GM12878 (cell line): ENCODE results near the gene CCDC6. TPM values are rescaled to one million over a fixed set of nuclear protein-coding genes. Genes with fewer than 3 reads are reported as not detected.

Experiments
- ATAC-seq: fragments of 200-7000 bp; cut with Tn5 transposase; 3 replicates; pipeline ENCODE4 v1.9.1; 2020; ENCODE audit warnings: mild to moderate bottlenecking, moderate library complexity
- BruUV-seq: library from RNA; stranded (reverse); fragments of 400-500 nt; replicated peaks from 2 replicates; lab custom pipeline; 2021; lab: Mats Ljungman, UMichigan
- CTCF ChIA-PET: fragments of 300-600 bp; sonication (Branson Sonifier 250); formaldehyde crosslinking; extraction: SDS; loops from one replicate; lab custom pipeline; 2021; ENCODE audit warnings: inconsistent platforms; lab: Yijun Ruan, JAX
- POLR2A ChIA-PET: fragments of 350-600 bp; formaldehyde crosslinking; extraction: SDS; loops from one replicate; lab custom pipeline; 2021; ENCODE audit warnings: inconsistent platforms; lab: Charles Lee
- RAD21 ChIA-PET: fragments of 300-600 bp; sonication (Branson Sonifier 250); formaldehyde crosslinking; loops from one replicate; lab custom pipeline; 2023; ENCODE audit warnings: antibody characterized with exemption; ENCODE audit not compliant: unreplicated experiment; lab: Charles Lee
- SMC1A ChIA-PET: fragments of 300-600 bp; sonication (Branson Sonifier 250); formaldehyde crosslinking; loops from one replicate; lab custom pipeline; 2023; ENCODE audit not compliant: unreplicated experiment, uncharacterized antibody; lab: Charles Lee
- DNase-seq: peaks from one replicate; pipeline ENCODE4 v3.0.0-alpha.2; 2011; ENCODE audit warnings: low read depth, low spot score
- FAIRE-seq: peaks from 3 replicates; lab custom pipeline; 2011; peaks lifted over from hg19 to GRCh38; lab: Jason Lieb, UNC
- H2AFZ ChIP-seq: 2 replicates; pipeline ENCODE4 v1.6.0; 2011; ENCODE audit warnings: low read depth, low read length, control low read depth; ENCODE audit not compliant: control insufficient read depth
- H3K27ac ChIP-seq: 2 replicates; pipeline ENCODE4 v1.5.1; 2011; ENCODE audit warnings: control low read depth; ENCODE audit not compliant: control insufficient read depth, insufficient read depth
- H3K27me3 ChIP-seq, 2 experiments: replicated peaks in 1 of 2; 2 replicates each; pipeline versions ENCODE4 v1.6.0 to v1.6.1; 2011; ENCODE audit warnings: low read length in 1 of 2; ENCODE audit not compliant: control insufficient read depth in 2 of 2, insufficient read depth in 2 of 2
- H3K36me3 ChIP-seq, 2 experiments: 2 replicates each; pipeline ENCODE4 v1.5.1; 2011; ENCODE audit warnings: low read length in 1 of 2; ENCODE audit not compliant: control insufficient read depth in 2 of 2, insufficient read depth in 2 of 2
- H3K4me1 ChIP-seq: 2 replicates; pipeline ENCODE4 v1.6.1; 2011; ENCODE audit warnings: mild to moderate bottlenecking, low read length, moderate library complexity, mixed read lengths; ENCODE audit not compliant: control insufficient read depth, insufficient read depth
- H3K4me2 ChIP-seq: 2 replicates; pipeline ENCODE4 v1.6.0; 2011; ENCODE audit warnings: control low read depth; ENCODE audit not compliant: control insufficient read depth, insufficient read depth
- H3K4me3 ChIP-seq: fragments of 200-600 bp; sonication (generic); 2 replicates; pipeline ENCODE4 v1.5.1; 2016
- H3K79me2 ChIP-seq: 2 replicates; pipeline ENCODE4 v1.6.0; 2011; ENCODE audit warnings: low read length; ENCODE audit not compliant: control insufficient read depth, insufficient read depth
- H3K9ac ChIP-seq: 2 replicates; pipeline ENCODE4 v1.8.0; 2011; ENCODE audit warnings: low read length, control low read depth, mixed read lengths; ENCODE audit not compliant: control insufficient read depth, insufficient read depth
- H3K9me3 ChIP-seq: replicated peaks from 3 replicates; pipeline ENCODE4 v1.5.1; 2011; ENCODE audit warnings: mild to moderate bottlenecking, low read length; ENCODE audit not compliant: control insufficient read depth, insufficient read depth
- H4K20me1 ChIP-seq: 2 replicates; pipeline ENCODE4 v1.6.0; 2011; ENCODE audit not compliant: control insufficient read depth, insufficient read depth
- BRCA1 ChIP-seq: IDR thresholded peaks from 2 replicates; pipeline ENCODE4 v1.6.1; 2011; ENCODE audit warnings: low read depth, low read length, improper control_type of control experiment
- CHD1 ChIP-seq: IDR thresholded peaks from 2 replicates; pipeline ENCODE4 v1.6.1; 2012; ENCODE audit warnings: low read depth, low read length, improper control_type of control experiment
- CHD4 ChIP-seq: fragments of 200-600 bp; sonication (generic); IDR thresholded peaks from 2 replicates; pipeline ENCODE4 v1.6.1; 2016; ENCODE audit warnings: mild to moderate bottlenecking
- FOXM1 ChIP-seq: IDR thresholded peaks from 2 replicates; pipeline ENCODE4 v1.6.1; 2012; ENCODE audit warnings: low read depth, mild to moderate bottlenecking, inconsistent platforms, low read length, moderate library complexity
- IKZF1 ChIP-seq: fragments of 450-650 bp; conservative IDR thresholded peaks from 2 replicates; pipeline ENCODE4 v1.6.1; 2017; ENCODE audit warnings: antibody characterized with exemption, mild to moderate bottlenecking
- JUNB ChIP-seq: IDR thresholded peaks from 2 replicates; pipeline ENCODE4 v1.6.1; 2016; ENCODE audit warnings: antibody characterized with exemption, mild to moderate bottlenecking
- JUND ChIP-seq: IDR thresholded peaks from 2 replicates; pipeline ENCODE4 v1.6.1; 2012; ENCODE audit warnings: low read depth, mild to moderate bottlenecking, low read length, improper control_type of control experiment, moderate library complexity
- KAT2A ChIP-seq: conservative IDR thresholded peaks from 2 replicates; pipeline ENCODE4 v1.6.1; 2011; ENCODE audit warnings: low read depth, low read length; ENCODE audit not compliant: control insufficient read depth
- MLLT1 ChIP-seq: fragments of 450-650 bp; IDR thresholded peaks from 2 replicates; pipeline ENCODE4 v1.6.1; 2016; ENCODE audit warnings: mild to moderate bottlenecking
- MTA2 ChIP-seq: fragments of 450-650 bp; IDR thresholded peaks from 2 replicates; pipeline ENCODE4 v1.6.1; 2016; ENCODE audit warnings: low read depth, mild to moderate bottlenecking, moderate library complexity
- RELA ChIP-seq: fragments of 450-650 bp; IDR thresholded peaks from 2 replicates; pipeline ENCODE4 v1.8.0; 2014; ENCODE audit warnings: borderline replicate concordance; ENCODE audit not compliant: partially characterized antibody
- SREBF2 ChIP-seq: IDR thresholded peaks from 2 replicates; pipeline ENCODE4 v1.6.1; 2012; ENCODE audit warnings: mild to moderate bottlenecking, low read length
- TAF1 ChIP-seq: IDR thresholded peaks from 2 replicates; pipeline ENCODE4 v1.6.1; 2011; ENCODE audit warnings: mild to moderate bottlenecking, low read depth, low read length, borderline replicate concordance
- TARDBP ChIP-seq: IDR thresholded peaks from 2 replicates; pipeline ENCODE4 v1.6.1; 2016; ENCODE audit warnings: borderline replicate concordance
- ZNF622 ChIP-seq: fragments of 450-650 bp; IDR thresholded peaks from 2 replicates; pipeline ENCODE4 v1.6.1; 2017; ENCODE audit warnings: mild to moderate bottlenecking, inconsistent platforms
- ZSCAN29 ChIP-seq: fragments of 450-650 bp; IDR thresholded peaks from 2 replicates; pipeline ENCODE4 v1.6.1; 2017; ENCODE audit warnings: mild to moderate bottlenecking, moderate library complexity
- WGBS: methylation state at CpG from one replicate; pipeline ENCODE4 v1.1.6; 2016; ENCODE audit warnings: low lambda C conversion rate; ENCODE audit not compliant: insufficient replicate concordance, insufficient coverage; ENCODE audit errors: missing lambda C conversion rate; 5-methylcytosine and 5-hydroxymethylcytosine counted together
- in situ Hi-C: fragments of 300-500 bp; cut with MboI; formaldehyde crosslinking; loops from 9 replicates; pipeline ENCODE4 v1.14.3; 2018; ENCODE audit warnings: mixed read lengths
- intact Hi-C: fragments of 100-400 bp; cut with micrococcal nuclease; formaldehyde crosslinking; loops from one replicate; pipeline ENCODE4 v1.14.2; 2022; ENCODE audit not compliant: unreplicated experiment
- polyA plus RNA-seq, 11 experiments: library from polyadenylated mRNA; depleted of rRNA in 4 of 11; unstranded in 6 of 11; stranded (reverse) in 5 of 11; fragments of >200 nt; fragmentation: Nextera tagmentation in 4 of 11; fragmentation: Illumina TruSeq in 1 of 11; extraction: Ambion mirVana in 4 of 11; extraction: Trizol in 1 of 11; gene quantifications; 1 replicate in 1 of 11; 2 replicates in 10 of 11; pipeline versions ENCODE4 v1.2.1 to v1.2.3, GENCODE V29; 2011 to 2016; ENCODE audit warnings: inconsistent platforms in 2 of 11, missing spikeins in 2 of 11, low read depth in 1 of 11
- total RNA-seq, 4 experiments: library from RNA; depleted of rRNA in 3 of 4; stranded (reverse); fragments of >200 nt in 3 of 4; fragmentation: Illumina TruSeq in 1 of 4; extraction: Trizol in 1 of 4; gene quantifications; 2 replicates each; pipeline versions ENCODE4 v1.2.1 to v1.2.3, GENCODE V29; 2013 to 2021
- TF ChIP-seq, protein P1 (sequence below): IDR thresholded peaks from 2 replicates; pipeline ENCODE4 v1.6.1; 2011; ENCODE audit warnings: borderline replicate concordance, low read depth, mild to moderate bottlenecking, moderate library complexity, low read length; ENCODE audit not compliant: insufficient read depth, poor library complexity, severe bottlenecking

CCDC6 gene
- total and polyA plus RNA-seq, 10 of the 15 experiments (the other 5 are each of a cell fraction or from before 2014, with no cell fraction given): 11.8 to 46.2 (median 26.7) TPM

DNA sequence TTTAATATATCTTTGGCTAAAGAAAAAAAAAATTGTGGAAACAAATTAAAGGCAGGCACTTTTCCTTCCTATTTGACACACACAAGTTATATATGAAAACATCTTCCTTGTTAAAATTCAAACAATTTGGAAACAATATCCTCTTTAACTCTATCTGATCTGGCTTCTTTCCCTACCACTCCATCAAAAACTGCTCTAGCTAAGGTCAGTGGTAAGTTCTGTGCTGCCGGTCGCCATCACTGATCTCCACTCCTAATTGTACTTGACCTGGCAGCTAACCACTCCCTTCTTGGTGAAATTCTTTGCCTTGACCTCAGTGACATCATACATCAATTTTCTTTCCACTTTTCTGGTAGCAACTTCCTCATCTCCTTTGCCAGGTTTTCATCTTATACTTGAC lies 105.2 kb downstream of the CCDC6 start:
- in situ Hi-C loops: no loop called here
- POLR2A ChIA-PET: no interaction called here

More for the DNA sequence above, 105.2 kb downstream of the CCDC6 start:
- Histone ChIP-seq H3K4me3 (no peak overlapping the region), H3K79me2 (no peaks in the 10 kb centered on the region), H3K9ac (no peak overlapping the region), H3K27me3 (no peaks in the 10 kb centered on the region), H3K4me1 (no peaks in the 10 kb centered on the region), H3K27ac (no peak overlapping the region), H2AFZ (no peak overlapping the region), H3K9me3 (no peaks in the 10 kb centered on the region), H3K36me3 (peaks cover 14 to 27% of the 10 kb centered on the region in 2 experiments), H3K4me2 (no peak overlapping the region), H4K20me1 (no peaks in the 10 kb centered on the region)
- ChIA-PET SMC1A (interaction anchor here (1.4 kb wide), 1 partner anchor 27 kb away, joined by 4 read pairs; no protein-coding TSS in a partner anchor), CTCF (interaction anchor here (0.9 to 1.1 kb wide), 3 partner anchors 9 to 175 kb away, joined by 3 read pairs; no protein-coding TSS in a partner anchor), RAD21 (no interaction called here)
- TF ChIP-seq MLLT1: no peak
- no peak for TF ChIP-seq FOXM1
- no peak for TF ChIP-seq RELA
- TF ChIP-seq CHD4: no peak
- TF ChIP-seq CHD1: no peak
- TF ChIP-seq, protein P1, sequence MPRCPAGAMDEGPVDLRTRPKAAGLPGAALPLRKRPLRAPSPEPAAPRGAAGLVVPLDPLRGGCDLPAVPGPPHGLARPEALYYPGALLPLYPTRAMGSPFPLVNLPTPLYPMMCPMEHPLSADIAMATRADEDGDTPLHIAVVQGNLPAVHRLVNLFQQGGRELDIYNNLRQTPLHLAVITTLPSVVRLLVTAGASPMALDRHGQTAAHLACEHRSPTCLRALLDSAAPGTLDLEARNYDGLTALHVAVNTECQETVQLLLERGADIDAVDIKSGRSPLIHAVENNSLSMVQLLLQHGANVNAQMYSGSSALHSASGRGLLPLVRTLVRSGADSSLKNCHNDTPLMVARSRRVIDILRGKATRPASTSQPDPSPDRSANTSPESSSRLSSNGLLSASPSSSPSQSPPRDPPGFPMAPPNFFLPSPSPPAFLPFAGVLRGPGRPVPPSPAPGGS: no peak
- no peak for TF ChIP-seq SREBF2
- TF ChIP-seq TAF1: no peak
- no peak for TF ChIP-seq BRCA1
- no peak for TF ChIP-seq ZNF622
- TF ChIP-seq MTA2: no peak
- no peak for TF ChIP-seq IKZF1
- TF ChIP-seq JUNB: no peak
- no peak for TF ChIP-seq ZSCAN29
- TF ChIP-seq JUND: no peak
- TF ChIP-seq KAT2A: no peak
- no peak for TF ChIP-seq TARDBP
- no TSS peak for BruUV-seq
- DNase-seq (no peak), ATAC-seq (no peak), FAIRE-seq (no peak)
- intact Hi-C loops: loop anchor here (10.0 kb wide), 1 partner anchor 1016 kb away; no protein-coding TSS in a partner anchor
- 94% methylated on average over 2 of the region's 2 CpGs for WGBS
